GM12865 (cell line): ENCODE measurements around the gene BCCIP.

ENCODE experiments used
- DNase-seq: peaks from one replicate; pipeline ENCODE4 v3.0.0; 2010; ENCODE audit warnings: low read depth
- H3K4me3 ChIP-seq: 2 replicates; pipeline ENCODE4 v1.5.1; 2011; ENCODE audit warnings: mild to moderate bottlenecking, low read depth, low read length, control low read depth
- CTCF ChIP-seq: IDR thresholded peaks from 2 replicates; pipeline ENCODE4 v1.5.1; 2011; ENCODE audit warnings: low read length, control low read depth, low read depth, inconsistent platforms; ENCODE audit not compliant: insufficient read depth; ENCODE audit errors: missing control alignments

Gene BCCIP

GRCh38 chr10:125840406-125840805 is 17.1 kb downstream of the BCCIP start:
- DNase-seq = no peak
- TF ChIP-seq CTCF = no peak

GRCh38 chr10:125840955-125841354 is 17.6 kb downstream of the BCCIP start:
- no peak for DNase-seq
- no peak overlapping the region for H3K4me3 ChIP-seq
- TF ChIP-seq CTCF = no peak

More at GRCh38 chr10:125840406-125840805, 17.1 kb downstream of the BCCIP start:
- H3K4me3 ChIP-seq = no peak overlapping the region

- no peak overlapping the region for H3K4me3 ChIP-seq
- no peak for TF ChIP-seq CTCF
- DNase-seq = no peak
Measured at GRCh38 chr10:125843603-125844329, 20.4 kb downstream of the BCCIP start.

- no peak for TF ChIP-seq CTCF
- H3K4me3 ChIP-seq = no peak overlapping the region
- no peak for DNase-seq
Measured at GRCh38 chr10:125844751-125845221, 21.4 kb downstream of the BCCIP start.

- no peak overlapping the region for H3K4me3 ChIP-seq
- no peak for TF ChIP-seq CTCF
- no peak for DNase-seq
Measured at GRCh38 chr10:125845617-125846016, 22.3 kb downstream of the BCCIP start.

- H3K4me3 ChIP-seq = no peak overlapping the region
- DNase-seq = no peak
- no peak for TF ChIP-seq CTCF
Measured at GRCh38 chr10:125846894-125847293, 23.5 kb downstream of the BCCIP start.

GRCh38 chr10:125848371-125848770 is 25.0 kb downstream of the BCCIP start:
- no peak overlapping the region for H3K4me3 ChIP-seq
- DNase-seq = no peak
- TF ChIP-seq CTCF = no peak
